ENCODE data around the gene CCDC63. TPM values are rescaled to one million over a fixed set of nuclear protein-coding genes. Genes with fewer than 3 reads are reported as not detected.

The CCDC63 gene
- total RNA-seq, 1 donor: not detected

DNA sequence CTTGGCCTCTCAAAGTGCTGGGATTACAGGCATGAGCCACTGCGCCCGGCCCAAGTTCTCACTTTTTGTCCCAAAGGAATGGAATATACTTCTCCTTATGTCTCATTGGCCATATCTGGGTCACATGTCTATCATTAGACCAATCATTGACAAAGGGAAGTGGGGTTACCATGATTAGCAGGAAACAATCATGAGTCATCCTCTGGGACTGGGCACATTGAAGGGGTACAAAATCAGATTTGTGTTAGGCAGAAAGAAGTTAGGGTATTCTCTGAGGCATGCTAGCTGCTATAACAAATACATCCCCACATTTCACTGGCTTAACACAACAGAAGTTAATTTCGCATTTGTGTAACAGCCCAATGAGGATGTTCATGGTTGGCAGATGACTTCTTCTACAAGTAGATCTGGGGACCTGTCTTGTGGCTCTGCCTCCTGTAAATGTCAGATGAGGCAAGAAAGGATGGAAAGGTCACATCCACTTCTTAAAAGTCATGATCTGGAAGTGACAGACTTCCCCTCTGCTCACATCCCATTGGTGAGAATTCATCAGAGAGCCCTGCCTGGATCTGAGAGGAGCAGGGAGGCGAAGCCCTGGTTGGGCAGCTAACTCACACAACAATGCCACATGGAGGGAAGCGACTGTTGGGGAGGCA is 3.1 kb downstream of the CCDC63 start:
- Histone ChIP-seq H3K4me3 (ENCODE audit: insufficient read depth, low read length) (no peak overlapping the region), H3K36me3 (ENCODE audit: insufficient read depth, low read length) (no peaks in the 10 kb centered on the region), H3K27ac (ENCODE audit: low read depth, low read length) (no peak overlapping the region), H2AFZ (ENCODE audit: low read length) (no peak overlapping the region), H3K79me2 (ENCODE audit: insufficient read depth, low read length) (no peaks in the 10 kb centered on the region), H3K9me3 (ENCODE audit: low read depth, low read length) (no peaks in the 10 kb centered on the region), H3K4me1 (ENCODE audit: insufficient read depth, low read length) (peaks cover 6% of the 10 kb centered on the region), H4K20me1 (ENCODE audit: insufficient read depth, low read length) (no peaks in the 10 kb centered on the region), H3K4me2 (ENCODE audit: insufficient read depth, low read length) (no peak overlapping the region), H3K27me3 (ENCODE audit: insufficient read depth, low read length) (peaks cover 31% of the 10 kb centered on the region)
- TF ChIP-seq, protein P1, sequence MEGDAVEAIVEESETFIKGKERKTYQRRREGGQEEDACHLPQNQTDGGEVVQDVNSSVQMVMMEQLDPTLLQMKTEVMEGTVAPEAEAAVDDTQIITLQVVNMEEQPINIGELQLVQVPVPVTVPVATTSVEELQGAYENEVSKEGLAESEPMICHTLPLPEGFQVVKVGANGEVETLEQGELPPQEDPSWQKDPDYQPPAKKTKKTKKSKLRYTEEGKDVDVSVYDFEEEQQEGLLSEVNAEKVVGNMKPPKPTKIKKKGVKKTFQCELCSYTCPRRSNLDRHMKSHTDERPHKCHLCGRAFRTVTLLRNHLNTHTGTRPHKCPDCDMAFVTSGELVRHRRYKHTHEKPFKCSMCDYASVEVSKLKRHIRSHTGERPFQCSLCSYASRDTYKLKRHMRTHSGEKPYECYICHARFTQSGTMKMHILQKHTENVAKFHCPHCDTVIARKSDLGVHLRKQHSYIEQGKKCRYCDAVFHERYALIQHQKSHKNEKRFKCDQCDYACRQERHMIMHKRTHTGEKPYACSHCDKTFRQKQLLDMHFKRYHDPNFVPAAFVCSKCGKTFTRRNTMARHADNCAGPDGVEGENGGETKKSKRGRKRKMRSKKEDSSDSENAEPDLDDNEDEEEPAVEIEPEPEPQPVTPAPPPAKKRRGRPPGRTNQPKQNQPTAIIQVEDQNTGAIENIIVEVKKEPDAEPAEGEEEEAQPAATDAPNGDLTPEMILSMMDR (IDR thresholded peaks at IDR 0.05; ENCODE audit: extremely low read depth, low read depth, low read length): no peak
- no peak for DNase-seq (ENCODE audit: insufficient read length, low spot score, missing footprints)

DNA sequence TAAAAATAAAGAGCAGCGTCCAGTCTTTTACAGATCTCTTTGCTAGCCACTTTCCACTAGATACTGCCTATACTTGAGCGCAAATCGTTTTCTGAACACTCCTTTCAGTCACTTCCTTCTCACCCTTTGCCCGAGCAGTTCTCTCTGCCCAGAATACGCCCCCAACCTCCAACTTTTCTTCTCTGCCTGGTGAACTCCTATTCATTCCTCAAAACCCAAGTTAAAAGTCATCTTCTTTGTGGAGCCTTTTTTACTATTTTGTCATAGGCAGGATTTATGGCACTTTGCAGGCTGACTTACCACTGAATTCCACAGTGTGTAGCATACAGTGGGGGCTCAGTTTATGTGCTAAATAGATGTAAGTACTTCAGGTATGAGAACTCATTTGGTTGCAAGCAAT is 4.0 kb downstream of the CCDC63 start:
- no peak overlapping the region for H3K4me2 ChIP-seq (ENCODE audit: insufficient read depth, low read length)
- no peaks in the 10 kb centered on the region for H3K36me3 ChIP-seq (ENCODE audit: insufficient read depth, low read length)
- TF ChIP-seq, protein P1 (IDR thresholded peaks at IDR 0.05; ENCODE audit: extremely low read depth, low read depth, low read length): no peak
- H3K27ac ChIP-seq (ENCODE audit: low read depth, low read length): no peak overlapping the region
- H4K20me1 ChIP-seq (ENCODE audit: insufficient read depth, low read length): no peaks in the 10 kb centered on the region
- H3K27me3 ChIP-seq (ENCODE audit: insufficient read depth, low read length): peaks cover 30% of the 10 kb centered on the region
- no peaks in the 10 kb centered on the region for H3K9me3 ChIP-seq (ENCODE audit: low read depth, low read length)
- no peak overlapping the region for H3K4me3 ChIP-seq (ENCODE audit: insufficient read depth, low read length)
- H2AFZ ChIP-seq (ENCODE audit: low read length): no peak overlapping the region
- DNase-seq (ENCODE audit: insufficient read length, low spot score, missing footprints): no peak
- H3K4me1 ChIP-seq (ENCODE audit: insufficient read depth, low read length): no peaks in the 10 kb centered on the region
- no peaks in the 10 kb centered on the region for H3K79me2 ChIP-seq (ENCODE audit: insufficient read depth, low read length)

DNA sequence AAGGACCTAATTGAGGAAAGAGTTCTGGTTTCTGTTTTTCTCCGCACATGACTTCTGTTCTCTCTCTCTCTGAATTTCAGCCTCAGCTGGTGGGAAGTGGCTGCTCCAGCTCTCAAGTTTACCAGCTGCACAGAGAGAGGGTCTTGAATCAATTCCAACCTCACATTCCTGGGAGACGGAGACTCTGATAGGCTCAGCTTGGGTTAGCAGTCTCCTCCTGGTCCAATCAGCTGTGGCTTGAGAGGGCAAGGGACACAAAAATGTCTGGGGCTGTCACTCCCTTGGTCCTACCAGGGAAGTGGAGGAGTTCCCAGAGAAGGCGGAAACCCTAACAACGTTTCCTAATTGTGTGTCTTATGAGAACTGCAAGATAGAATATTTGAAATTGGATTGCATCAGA is 7.0 kb downstream of the CCDC63 start:
- no peaks in the 10 kb centered on the region for H4K20me1 ChIP-seq (ENCODE audit: insufficient read depth, low read length)
- no peaks in the 10 kb centered on the region for H3K9me3 ChIP-seq (ENCODE audit: low read depth, low read length)
- peaks cover 5% of the 10 kb centered on the region for H3K27me3 ChIP-seq (ENCODE audit: insufficient read depth, low read length)
- no peaks in the 10 kb centered on the region for H3K4me1 ChIP-seq (ENCODE audit: insufficient read depth, low read length)
- H3K4me2 ChIP-seq (ENCODE audit: insufficient read depth, low read length): no peak overlapping the region
- DNase-seq (ENCODE audit: insufficient read length, low spot score, missing footprints): no peak
- no peaks in the 10 kb centered on the region for H3K36me3 ChIP-seq (ENCODE audit: insufficient read depth, low read length)
- H2AFZ ChIP-seq (ENCODE audit: low read length): no peak overlapping the region
- TF ChIP-seq, protein P1 (IDR thresholded peaks at IDR 0.05; ENCODE audit: extremely low read depth, low read depth, low read length): no peak
- H3K27ac ChIP-seq (ENCODE audit: low read depth, low read length): no peak overlapping the region
- H3K4me3 ChIP-seq (ENCODE audit: insufficient read depth, low read length): no peak overlapping the region
- H3K79me2 ChIP-seq (ENCODE audit: insufficient read depth, low read length): no peaks in the 10 kb centered on the region

DNA sequence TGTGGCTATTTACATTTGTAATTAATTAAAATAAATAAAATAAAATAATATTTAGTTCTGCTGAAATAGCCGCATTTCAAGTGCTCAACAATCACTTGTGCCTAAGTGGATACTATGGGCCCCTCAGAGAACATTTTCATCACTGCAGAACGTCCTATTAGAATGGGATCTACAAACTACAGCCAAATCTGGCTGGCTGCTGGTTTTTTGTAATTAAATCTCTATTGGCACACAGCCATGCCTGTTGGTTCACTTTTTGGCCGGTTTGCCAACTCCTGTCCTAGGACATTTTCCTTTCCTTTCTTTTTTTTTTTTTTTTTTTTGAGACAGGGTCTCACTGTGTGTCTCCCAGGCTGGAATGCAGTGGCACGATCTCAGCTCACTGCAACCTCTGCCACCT is 9.8 kb downstream of the CCDC63 start:
- TF ChIP-seq, protein P1 (IDR thresholded peaks at IDR 0.05; ENCODE audit: extremely low read depth, low read depth, low read length): no peak
- H3K4me1 ChIP-seq (ENCODE audit: insufficient read depth, low read length): no peaks in the 10 kb centered on the region
- no peaks in the 10 kb centered on the region for H3K36me3 ChIP-seq (ENCODE audit: insufficient read depth, low read length)
- no peaks in the 10 kb centered on the region for H3K79me2 ChIP-seq (ENCODE audit: insufficient read depth, low read length)
- DNase-seq (ENCODE audit: insufficient read length, low spot score, missing footprints): no peak
- H3K27ac ChIP-seq (ENCODE audit: low read depth, low read length): no peak overlapping the region
- H4K20me1 ChIP-seq (ENCODE audit: insufficient read depth, low read length): no peaks in the 10 kb centered on the region
- H3K4me3 ChIP-seq (ENCODE audit: insufficient read depth, low read length): no peak overlapping the region
- H3K9me3 ChIP-seq (ENCODE audit: low read depth, low read length): no peaks in the 10 kb centered on the region
- H3K27me3 ChIP-seq (ENCODE audit: insufficient read depth, low read length): no peaks in the 10 kb centered on the region
- H2AFZ ChIP-seq (ENCODE audit: low read length): no peak overlapping the region
- H3K4me2 ChIP-seq (ENCODE audit: insufficient read depth, low read length): no peak overlapping the region
